Eye (tissue), 1 donor: ENCODE measurements around the gene PRELP.

Experiments
- DNase-seq: peaks from one replicate; pipeline ENCODE4 v3.0.0-alpha.2; 2015

Gene PRELP

DNA sequence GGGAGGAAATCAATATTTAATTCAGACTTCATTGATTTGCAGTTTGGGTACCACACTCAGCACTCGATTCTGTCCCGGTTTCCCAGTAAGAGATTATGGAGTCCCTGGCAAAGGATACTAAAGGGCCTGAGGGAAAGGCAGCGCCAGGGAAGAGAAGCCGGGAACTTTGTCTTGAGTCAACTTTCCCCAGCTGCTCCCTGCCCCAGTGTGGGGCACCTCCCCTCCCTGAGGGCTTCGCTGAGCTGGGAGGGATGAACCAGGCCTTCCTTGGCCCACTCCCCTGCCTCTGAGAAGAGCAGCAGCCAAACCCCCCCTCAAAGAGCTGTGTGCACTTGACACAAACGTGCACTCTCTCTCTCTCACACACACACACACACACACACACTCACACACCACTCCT lies 51.0 kb downstream of the PRELP start:
- no peak for DNase-seq

DNA sequence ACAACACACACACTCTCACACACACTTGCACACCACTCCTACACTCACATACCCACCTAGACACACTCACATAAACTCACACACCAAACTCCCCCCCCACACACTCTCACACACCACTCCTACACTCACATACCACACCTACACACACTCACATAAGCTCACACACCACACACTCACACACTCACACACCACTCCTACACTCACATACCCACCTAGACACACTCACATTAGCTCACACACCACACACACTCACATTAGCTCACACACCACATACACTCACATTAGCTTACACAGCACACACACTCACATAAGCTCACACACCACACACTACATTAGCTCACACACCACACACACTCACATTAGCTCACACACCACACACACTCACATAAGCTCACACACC lies 51.4 kb downstream of the PRELP start:
- DNase-seq, result no peak

DNA sequence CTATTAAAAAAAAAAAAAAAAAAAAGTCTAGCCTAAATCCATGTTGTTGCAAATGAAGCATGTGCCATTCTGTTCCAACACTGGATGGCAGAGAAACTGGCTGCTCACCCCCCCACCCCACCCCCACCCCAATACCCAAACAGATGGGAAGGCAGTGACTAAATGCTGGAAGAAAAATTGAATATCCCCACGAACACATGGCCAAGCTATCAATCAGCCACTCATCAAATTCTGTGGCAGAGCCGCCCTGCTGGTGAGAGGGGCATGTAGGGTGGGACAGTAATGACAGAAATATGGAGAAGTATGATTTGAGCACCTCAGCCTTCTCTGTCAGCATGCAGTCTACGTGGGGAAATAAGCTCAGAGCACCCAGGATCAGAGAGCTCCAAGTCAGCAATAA lies 52.5 kb downstream of the PRELP start:
- DNase-seq, result no peak

DNA sequence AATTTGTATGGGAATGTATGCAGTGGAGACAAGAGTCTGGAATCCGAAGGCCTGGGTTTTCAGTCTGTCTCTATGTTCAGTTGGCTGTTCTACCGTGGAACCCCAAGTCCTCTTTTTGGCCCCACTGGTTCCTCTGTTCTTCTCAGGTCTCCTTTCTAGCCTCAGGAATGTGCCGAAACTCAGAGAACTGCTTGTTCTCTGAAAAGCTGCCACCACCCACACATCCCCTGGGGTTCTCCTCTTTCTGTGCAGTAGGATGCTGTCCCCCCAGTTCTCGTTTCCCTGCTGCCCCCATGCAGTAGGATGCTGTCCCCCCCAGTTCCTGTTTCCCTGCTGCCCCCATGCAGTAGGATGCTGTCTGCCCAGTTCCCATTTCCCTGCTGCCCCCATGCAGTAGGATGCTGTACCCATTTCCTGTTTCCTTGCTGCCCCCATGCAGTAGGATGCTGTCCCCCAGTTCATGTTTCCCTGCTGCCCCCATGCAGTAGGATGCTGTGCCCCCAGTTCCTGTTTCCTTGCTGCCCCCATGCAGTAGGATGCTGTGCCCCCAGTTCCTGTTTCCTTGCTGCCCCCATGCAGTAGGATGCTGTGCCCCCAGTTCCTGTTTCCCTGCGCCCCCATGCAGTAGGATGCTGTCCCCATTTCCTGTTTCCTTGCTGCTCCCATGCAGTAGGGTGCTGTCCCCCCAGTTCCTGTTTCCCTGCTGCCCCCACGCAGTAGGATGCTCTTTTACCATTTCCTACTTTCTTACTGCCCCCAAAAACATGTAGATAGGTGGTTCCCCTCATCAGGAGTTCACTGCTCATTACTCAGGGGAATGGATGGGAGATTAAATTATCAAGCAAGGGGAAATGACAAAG lies 53.6 kb downstream of the PRELP start:
- DNase-seq, result no peak

DNA sequence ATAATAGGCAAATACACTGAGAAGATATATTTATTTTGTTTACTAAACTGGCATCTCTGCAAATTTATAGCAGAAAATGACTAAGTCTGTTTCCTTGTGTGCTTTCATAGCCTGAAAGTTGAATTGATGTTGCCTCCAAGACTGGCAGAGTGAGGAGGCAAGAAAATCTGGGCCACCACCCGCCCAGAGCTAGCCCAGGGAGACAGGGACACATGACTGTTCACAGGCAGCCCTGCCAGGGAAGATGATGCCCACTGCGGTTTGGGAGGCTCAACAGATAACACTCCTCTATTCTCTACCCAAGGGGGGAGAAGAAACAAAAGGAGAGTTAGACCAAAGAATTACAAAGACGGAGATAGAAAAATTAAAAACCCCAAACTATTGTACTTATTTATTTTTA lies 55.5 kb downstream of the PRELP start:
- DNase-seq, result no peak

DNA sequence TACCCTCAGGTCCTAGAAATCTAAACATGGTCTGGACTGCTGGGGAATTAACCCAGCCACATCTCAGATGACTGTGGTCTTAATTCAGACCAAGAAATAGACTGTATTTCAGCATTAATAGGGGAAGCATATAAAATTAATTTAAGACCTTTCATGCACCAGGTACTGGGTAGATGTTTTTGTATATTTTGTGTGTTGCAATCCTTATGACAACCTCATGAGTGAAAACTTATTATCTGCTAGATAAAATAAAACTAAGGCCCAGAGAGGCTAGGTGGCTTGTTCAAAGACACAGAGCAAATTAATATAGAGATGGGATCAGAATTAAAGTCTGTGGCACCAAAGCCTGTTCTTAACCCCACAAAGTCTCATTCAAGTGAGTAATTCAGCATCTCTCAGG lies 58.4 kb downstream of the PRELP start:
- DNase-seq, result no peak

DNA sequence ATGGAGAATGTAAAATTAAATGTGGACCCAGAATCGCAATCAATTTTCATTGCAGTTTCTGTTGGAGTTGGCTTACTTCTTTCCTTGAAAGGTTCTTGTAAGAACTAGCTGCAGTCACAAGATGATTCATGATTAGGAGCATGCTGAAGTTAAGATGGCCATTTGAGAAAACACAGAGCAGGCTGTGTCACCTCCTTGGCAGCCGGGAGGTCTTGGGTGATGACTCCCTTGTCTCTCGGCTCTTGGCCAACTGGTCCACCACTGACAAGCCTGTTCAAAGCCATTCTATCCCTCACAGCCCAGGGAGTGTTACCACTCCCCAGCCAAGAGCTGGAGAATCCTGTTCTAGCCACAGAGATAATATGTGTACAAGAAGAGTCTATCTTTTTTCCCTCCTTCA lies 58.9 kb downstream of the PRELP start:
- no peak for DNase-seq

DNA sequence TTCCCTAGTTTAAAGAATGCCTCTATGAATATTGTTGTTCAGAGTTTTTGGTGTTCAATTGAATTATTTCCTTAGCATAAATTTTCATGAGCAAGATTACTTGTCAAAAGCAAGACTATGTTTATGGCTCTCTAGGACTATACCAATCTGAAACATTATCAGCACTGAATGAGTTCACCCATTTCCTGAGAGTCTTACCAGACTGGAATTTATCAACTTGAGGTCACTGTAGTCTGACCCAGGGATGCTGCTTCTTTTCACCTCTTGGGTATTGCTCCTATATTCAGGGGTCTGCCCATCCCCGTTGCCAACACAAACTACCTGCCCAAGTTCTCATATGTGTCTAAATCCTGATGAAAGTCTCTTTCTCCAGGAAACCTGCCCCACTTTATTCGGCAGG lies 61.0 kb downstream of the PRELP start:
- no peak for DNase-seq

DNA sequence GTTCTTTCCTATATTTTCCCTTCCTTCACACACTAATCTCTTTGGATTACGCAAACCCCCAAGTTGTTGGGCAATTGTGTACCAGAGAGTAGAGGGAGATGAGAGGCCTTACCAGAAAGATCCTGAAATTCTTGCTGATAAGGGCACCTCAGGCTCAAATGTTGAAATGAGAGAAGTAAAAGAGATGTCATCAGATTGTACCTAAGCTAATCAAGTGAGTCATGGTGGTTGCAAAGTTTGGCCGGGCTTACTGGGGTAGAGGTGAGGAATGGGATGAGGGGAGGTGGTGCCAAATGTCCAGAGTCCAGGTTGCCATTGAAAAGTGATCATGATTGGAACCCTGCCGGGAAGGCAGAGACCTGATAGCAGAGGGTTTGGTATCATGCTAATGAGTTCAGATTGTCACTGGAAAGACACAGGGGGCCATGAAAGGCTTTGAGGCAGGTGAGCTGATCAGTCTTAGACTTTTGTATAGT lies 61.4 kb downstream of the PRELP start:
- DNase-seq, result no peak

DNA sequence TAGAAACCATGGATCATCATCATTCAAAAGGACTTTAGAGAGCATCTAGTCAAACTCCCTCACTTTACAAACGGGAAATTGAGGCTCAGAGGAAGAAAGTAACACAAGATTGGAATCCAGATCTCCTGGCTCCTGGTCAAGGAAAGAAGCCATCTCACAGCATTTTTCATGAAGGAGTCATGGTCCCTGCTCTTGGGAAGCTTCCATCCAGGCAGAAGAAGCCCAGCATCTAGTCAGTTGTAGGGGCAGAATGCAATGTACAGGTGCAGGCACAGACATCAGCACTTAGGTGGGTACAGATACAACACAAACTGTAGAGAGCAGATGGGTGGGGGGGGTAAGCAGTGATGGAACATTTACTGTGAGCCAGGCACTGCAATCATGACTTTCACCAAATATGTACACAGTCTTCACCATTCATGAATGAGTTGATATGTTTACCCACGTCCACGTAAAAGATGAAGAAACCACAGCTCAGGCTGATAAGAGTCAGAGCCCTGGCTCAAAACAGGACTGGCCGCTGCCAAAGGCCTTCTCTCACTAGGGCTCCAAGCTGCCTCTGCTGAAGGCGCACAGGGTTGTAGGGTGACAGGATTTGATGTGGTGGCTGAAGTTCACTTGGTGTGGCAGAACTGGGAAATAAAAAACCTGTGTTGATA lies 62.3 kb downstream of the PRELP start:
- no peak for DNase-seq

DNA sequence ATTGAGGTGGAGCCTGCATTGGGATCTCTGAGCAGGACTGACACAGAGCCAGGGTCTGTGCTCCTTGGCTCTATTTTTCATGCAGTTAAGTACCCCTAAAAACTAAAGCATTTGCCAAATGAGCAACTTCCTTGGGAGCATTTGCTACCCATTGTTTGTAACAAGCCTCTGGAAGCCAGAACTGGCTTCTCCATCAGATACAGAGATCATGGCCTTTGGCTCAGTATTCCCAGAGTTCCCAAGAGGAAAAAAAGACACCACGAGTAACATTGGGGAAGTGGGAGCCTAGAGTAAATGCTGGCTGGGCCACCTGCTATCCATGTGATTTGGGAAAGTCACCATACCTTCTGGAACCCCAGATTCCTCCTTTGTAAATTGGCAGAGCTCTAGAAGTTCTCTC lies 63.1 kb downstream of the PRELP start:
- no peak for DNase-seq

DNA sequence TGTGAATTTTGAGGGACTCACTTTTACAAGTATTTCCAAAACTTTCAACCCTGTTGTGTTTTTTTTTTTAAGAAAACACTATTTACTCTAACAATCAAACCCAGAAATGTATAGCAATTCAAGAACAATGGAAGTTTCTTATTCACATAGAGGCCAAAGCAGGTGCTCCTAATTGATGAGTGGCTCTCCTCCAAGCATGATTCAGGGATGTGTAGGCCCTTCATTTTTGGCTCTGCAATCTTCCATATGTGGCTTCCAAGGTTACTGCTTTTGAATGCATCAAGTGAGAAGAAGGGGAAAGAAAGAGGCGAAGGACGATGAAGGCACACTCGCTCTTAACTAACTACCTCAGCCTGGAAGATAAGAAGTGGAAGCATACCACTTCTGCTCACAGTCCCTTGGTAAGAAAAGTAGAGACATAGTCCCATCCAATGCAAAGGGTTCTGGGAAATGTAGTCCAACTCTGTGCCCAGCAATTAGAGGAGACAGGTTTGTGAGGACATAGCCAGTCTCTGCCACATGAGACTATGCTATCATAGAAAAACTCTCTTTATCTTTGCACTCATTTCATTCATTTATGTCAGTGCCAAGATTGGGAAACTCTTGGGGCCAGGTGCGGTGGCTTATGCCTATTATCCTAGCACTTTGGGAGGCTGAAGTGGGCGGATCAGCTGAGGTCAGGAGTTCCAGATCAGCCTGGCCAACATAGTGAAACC lies 64.4 kb downstream of the PRELP start:
- no peak for DNase-seq
